Activated CD4-positive, alpha-beta T cell treated with anti-CD3 and anti-CD28 coated beads, Interleukin-10, Interleukin-2, amounts not matched to agents 100 ng/mL and 50 ng/mL, durations not matched to agents 16 hours and 8 hours (primary cell): ENCODE results near the gene HOXC5.

ENCODE experiments used
- DNase-seq: peaks from one replicate; pipeline ENCODE4 v3.0.0-alpha.2; 2020

The HOXC5 gene

DNA sequence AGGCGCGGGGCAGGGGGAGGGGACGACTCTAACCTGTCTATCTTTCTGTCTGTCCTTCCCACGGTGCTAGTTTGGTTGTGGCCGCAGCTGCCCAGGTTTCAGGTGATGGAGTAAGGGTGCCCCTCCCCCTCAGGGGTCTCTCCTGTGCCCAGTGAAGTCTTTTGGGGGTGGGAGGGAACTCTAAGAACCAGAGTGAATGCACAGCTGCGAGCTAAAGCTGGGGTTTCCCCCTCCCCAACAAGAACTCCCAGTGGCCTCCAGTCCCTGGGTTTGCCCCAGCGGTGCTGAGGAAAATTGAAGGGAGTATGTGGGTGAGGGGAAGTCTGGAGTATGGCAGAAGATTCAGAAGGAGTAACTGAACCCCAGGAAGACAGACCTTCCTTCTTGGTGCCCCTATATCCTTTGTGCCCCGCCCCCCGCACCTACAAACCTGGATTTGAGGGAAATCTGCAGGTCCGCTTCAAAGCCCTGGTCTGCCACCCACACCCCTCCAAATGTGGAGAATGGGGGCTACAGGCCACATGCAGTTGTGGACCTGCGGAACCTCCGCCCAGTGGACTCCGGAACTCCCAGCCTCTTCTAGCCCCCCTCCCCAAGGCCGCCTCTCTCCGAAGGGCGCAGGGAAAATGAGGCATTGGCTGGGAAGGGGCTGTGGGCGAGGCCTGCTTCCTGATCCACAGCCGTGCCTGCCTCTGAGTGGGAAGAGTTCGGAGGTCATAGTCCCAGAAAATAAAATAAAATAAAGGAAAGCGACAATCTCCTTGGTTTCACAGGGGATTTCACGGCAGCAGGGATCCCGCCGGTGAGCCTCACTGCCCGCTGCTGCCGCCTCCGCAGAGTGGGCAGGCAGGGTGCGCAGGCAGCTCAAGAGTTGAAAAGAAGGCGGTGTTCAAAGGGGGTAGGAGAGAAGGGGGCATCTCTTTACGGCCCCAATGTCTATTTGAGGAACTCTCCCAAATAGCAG lies 36.3 kb upstream of the HOXC5 start:
- no peak for DNase-seq

DNA sequence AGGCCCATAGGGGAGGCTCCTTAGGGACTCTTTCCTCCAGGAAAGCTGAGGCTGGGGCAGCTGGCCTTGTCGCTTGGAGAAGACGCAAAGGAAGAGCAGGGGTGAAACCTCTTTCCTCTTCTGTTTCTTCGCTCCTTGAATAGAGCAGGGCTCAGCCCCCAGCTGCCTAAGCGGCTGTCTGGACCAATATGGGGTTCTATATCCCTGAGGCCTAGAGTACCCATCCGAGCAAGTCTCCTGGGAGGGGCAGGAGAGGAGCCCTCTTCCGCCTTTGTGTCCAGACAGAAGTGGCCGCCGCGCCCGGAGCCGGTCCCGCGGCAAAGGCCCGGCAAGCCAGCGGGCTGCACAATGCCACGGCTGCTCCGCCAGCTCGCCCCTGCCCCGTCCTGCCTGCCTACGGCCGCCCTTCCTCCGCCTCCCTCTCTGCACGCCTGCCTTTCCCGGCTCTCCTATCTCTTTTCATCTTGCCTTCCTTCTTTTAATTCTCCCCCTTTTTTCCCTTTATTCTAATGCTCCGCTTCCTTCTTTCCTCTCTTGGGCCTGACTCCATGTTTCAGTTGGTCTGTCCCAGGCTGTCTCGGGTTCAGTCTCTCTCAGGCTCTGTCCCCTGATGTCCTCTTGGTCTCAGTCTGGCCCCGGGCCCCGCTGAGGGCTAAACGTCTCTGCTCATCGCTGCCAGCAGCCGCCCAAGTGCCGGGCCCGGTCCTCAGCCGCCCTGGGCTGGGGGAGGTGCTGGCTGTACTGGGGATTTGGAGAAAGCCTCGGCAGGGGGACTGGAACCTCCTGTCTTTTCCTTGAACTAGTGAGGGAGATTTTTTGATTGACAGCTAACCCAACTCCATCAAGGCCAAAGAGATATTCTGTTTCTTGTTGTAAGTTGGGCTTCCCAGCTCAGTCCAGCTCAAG lies 35.4 kb upstream of the HOXC5 start:
- no peak for DNase-seq

DNA sequence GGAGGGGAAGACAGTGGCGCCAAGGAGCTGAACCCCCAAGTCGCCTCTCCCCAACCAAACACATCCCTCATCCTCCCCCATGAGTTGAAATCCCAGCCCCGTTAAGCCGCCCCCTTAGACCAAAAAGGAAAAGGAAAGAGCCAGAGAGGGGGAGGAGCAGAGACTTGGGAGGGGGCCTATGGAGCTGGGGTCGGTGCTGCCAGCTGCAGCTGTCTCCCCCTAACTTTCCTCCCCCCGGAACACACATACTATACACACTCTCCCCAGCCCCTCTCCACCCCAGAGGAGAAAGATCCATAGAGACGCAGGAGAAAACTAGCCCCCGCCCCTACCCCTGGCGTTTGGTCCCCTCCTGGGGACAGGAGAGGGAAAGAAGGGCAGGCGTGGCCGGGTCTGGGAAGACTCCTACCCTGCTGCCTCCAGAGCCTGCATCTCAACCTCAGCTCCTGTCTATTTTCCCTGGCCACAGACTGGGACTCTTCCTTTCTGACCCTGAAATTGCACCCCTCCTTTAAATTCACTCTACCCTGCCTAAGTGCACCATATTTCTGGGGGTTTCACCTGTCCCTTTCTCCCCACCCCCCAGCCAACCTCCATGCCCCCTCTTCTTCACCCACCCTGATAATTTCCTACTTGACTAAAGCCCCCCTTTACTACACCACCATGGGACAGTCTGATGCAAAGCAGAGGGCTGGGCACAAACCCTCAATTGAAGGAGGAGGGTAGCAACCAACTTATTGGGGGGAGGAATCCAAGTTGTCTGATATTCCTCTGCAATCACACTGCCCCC lies 34.5 kb upstream of the HOXC5 start:
- DNase-seq = no peak

DNA sequence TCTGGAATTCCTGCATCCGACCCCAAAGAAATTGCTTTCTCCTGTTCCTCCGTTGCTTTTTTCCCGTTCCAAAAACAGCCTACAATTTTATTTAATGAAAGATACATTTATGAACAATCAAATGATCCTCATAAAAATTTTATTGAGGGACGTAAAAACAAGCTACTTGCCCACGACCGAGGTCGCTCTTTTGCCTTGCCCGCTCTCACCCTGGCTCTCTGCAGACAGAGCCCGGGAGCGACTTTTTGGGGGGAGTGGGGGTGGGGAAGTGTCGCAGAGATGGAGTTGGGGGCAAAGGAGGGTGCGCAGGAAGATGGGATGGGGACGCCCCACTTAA lies 34.0 kb upstream of the HOXC5 start:
- DNase-seq = no peak

DNA sequence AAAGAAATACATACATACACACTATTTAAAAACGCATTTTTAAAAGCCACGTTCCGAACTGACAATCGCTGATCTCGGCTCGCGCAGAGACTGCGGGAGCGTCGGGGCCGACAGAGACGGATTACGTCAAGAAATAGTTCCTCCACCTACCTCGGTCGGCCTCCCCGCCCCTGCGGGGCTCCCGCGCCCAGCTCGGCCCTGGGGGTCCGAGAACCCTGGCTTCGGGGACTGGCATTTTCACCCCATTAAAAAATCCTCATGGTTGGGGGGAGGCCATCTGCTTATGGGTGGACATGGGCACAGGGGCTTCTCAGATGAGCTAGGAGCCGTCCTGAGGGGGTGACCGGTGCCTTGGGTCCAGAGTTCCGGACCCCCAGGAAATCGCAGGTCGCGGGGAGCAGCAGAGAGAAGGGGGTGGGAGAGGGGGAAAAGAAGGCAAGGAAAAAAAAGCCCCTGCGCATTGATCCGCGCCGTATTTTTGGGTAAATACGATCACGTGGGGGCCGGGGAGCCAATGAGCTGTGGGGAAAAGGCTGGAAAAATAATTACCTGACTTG lies 33.2 kb upstream of the HOXC5 start:
- no peak for DNase-seq

DNA sequence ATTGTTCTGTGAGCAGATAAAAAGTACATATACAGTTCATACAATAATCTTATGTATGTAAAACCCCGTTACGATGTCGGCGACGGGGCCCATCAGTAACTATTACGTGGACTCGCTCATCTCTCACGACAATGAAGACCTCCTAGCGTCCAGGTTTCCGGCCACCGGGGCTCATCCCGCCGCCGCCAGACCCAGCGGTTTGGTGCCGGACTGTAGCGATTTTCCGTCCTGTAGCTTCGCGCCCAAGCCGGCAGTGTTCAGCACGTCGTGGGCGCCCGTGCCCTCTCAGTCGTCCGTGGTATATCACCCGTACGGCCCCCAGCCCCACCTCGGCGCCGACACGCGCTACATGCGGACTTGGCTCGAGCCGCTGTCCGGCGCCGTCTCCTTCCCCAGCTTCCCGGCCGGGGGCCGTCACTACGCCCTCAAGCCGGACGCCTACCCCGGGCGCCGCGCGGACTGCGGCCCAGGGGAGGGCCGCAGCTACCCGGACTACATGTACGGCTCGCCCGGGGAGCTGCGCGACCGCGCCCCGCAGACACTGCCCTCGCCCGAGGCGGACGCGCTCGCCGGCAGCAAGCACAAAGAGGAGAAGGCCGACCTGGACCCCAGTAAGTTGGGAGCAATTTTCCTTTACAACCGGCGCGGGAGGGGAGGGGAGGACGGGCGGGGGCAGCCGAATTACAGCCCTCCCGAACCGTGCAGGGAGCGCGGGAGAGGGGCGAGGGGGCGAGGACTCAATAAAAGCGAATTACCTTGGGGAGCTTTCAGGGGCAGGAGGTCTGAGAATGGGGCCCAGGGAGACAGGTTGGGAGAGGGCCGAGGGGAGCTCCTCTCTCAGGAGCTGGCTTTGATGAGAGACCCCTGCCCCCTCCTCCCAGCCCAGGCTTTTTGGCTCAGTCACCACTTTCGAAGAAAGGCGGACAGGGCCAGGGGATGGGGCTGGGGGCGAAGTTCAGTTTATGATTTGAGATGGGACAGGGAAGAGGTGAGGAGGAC lies 32.4 kb upstream of the HOXC5 start, which contains the start of gene HOXC9:
Gene HOXC9 (plus strand): TSS at position 46 of the 999 bp plus-strand sequence. CDS start 28 bp downstream, at position 74.
- DNase-seq = no peak

DNA sequence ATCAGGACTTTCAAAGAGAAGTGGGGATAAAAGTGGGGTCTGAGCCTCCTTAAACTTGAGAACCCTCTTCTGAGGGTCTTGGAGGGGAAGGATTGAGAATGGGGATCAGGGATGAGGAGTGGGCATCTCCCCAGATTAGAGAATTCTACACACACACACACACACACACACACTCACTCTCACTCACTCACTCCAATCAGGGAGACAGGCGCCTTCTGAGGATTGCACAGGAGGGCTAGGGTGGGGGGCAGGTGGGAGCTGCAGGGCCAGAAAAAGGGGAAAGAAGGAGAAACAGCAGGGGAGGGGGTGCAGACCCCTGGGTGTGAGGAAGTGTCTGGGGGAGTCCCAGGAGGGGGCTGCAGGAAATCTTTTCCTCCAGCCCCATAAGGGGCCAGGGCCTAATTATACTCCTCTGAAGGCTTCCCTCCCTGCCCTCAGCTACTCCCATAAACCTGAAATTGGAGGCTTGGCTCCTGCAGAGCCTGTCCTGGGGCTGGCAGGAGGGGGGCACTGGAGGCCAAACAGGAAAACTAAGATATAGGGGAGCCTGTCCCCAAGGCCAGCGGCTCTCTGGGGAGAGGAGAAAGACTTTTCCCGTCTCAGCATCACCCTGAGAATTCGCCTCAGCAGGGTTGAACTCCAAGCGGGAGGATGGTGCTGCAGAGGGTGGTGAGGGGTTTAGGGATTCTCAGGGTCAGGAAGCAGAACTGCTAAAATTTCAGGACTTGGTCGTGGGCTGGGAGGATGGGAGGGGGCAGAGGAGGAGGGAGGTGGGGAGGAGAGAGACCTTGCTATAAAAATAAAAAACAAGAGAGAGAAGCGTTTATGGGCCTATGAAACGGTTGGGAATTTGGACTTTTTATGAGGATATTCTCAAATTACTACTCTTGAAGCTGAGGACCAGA lies 31.3 kb upstream of the HOXC5 start:
- DNase-seq = no peak

DNA sequence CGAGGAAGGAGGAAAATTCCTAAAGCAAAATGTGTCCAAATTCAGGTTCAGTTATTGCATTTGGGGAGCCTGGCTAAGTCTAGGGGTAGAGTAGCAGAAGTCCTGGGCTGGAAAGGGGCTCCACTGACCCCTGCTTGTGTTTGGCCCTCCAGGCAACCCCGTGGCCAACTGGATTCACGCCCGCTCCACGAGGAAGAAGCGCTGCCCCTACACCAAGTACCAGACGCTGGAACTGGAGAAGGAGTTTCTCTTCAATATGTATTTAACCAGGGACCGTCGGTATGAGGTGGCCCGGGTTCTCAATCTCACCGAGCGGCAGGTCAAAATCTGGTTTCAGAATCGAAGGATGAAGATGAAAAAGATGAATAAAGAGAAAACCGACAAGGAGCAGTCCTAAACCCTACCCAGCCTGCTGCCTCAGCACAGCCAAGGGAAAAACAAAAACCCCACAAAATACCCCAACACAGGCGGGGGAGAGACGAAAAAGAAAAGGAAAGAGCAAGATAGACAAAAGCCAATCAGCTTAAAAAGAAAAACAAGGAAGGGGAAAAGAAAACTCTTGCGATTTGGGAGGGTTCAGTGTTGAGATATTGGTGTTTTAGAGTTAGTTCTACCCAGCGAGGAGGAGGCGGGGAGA lies 30.5 kb upstream of the HOXC5 start:
- no peak for DNase-seq

DNA sequence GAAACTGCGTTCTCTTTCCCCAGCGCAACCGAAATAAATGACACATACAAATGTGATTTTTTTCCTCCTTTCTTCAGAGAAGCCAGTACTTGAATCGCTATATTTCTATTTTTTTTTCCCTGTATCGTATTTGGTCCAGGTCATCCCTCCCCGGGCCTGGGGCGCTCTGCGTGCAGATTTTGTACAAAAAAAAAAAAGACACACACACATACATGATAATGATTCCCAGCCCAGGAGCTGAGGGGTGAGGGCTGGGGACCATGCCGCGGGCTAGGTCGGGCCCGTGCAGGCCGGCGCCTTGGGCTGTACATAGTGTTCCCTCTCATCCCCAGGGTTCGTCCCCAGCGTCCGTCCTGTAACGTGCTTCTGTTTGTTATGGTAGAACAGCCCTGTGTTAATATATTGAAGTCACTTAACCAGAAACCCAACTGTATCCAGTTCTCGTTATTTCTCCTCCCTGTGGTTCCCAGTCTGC lies 29.9 kb upstream of the HOXC5 start:
- no peak for DNase-seq

DNA sequence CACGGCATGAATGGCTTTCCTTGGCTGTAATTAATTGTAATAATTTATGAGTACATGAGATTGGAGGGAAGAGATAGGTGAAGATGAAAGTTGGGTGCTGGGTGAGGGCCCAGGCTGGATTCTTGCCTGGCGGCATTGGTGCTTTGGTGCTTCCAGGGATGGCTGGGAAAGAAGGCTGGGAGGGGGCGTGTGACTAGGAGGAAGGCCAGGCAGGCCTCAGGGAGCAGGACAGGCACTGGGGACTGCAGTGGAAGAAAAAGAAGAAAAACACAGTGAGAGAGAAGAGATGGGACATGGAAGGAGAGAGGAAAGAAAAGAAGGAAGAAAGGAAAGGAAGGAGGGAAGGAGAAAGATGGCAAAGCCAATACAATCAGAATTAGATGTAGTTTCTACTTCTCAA lies 29.2 kb upstream of the HOXC5 start:
- no peak for DNase-seq

DNA sequence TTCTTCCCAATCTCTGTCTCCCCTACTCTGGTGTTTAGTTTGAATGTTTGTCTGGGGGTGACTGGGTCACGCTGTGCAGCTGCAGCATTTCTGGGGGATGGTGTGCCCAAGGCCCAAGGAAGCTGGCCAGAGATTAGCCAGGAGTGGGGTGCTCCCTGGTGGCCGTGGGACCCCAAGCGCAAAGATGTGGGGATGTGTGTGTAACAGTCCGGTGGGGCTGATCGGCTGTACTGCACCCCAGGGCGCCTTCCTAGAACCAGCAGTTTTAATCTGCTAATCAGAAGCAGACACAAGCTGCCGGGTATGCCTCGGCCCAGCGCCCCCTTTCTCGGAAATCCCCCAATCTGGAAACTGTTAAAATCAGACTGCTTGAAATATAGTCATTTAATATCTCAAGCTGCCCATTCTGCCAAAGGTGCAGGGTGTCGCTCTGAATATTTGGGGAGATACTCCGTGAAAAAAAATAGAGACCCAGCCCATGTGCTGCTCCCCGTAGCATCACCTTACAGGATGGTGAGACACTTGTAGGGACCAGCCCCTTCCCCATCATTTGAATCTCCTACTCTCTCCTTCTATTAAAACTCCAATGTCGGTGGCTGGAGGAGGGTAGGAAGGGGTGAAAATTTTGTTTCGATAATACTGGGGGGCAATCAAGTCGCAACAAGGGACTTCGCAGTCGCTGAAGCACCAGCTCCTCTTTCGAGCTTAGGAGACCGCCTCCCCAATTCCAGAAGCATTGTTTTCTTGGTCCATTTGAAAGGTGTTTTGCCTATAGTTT lies 28.6 kb upstream of the HOXC5 start:
- no peak for DNase-seq

DNA sequence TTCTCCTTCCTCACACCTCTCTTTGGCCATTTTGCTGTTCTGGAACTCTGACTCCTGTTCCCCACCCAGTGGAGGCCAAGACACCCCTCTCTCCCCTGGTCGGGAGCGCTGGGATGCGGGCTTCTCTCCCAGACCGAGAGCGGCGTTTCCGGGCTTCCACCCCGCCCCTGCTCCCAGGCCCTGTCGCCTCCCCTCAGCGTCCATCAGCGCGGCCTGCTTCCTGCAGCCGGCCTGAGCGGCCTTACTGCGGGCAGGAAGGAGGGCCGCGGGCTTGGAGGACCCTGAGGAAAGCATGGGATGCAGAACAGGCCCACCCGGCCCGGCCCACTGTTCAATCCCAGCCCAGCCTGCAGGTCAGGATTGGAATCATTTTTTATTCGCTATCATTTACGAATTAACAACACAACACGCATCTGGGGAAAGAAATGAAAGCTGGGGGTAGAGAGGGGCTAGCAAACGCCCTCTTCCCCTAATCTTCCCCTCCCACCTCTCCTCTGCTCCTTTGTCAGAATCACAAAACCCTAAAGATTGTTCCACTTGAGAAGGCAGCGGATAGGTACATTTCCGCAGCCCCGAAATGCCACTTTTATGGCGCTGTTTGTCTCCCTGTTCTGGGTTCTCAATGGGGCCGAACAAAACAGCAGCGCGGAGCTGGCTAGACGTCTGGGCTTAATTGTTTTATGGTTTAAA lies 27.9 kb upstream of the HOXC5 start:
- DNase-seq = no peak

DNA sequence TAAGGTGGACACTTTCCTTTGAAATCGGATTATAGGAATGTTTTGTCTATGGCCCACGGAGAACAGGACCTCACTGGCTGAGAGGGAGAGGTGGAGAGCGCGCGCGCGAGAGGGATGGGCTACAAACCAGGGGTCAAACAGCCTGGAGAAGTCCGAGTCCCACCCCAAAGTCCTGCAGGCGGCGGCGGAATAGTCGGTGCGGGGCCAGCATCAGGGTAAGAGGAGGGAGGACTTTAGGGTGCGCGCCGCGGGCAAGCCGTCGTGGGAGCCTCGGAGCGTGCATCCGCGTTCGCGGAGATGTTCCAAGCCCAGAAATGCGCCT lies 27.4 kb upstream of the HOXC5 start:
- no peak for DNase-seq

DNA sequence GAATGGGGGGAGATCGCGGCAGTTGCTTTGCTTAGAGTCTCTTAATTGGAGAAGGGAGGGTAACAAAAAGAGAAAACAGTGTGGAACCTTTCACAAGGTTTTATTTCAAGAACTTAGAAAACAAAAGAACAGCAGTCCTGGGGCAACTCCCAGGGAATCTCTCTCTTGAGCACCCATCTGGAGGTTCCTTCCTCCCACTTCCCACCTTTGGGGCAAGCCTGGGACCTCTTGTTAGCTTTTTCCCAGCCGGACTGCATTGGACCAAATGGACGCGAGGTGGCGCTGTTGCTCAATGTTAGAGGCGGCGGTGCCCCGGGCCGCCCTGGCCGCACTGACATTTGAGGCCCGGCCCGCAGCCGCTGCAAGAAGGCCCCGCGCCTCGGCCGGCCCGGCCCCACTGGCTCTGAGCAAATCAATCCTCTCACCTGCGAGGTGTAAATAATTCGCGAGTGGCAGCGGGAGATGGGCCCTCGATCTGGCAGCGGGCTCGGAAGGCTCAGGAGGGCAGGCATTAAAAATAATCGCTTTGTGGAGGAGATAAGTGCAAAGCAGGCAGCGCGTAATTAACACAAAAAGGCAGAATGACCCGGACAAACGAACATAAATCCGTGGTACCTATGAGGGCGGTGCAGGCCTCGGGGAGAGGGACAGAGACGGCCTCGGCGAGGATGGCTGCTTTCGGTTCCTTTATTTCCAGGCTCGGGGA lies 26.8 kb upstream of the HOXC5 start:
- peak; percentile 85 for DNase-seq

DNA sequence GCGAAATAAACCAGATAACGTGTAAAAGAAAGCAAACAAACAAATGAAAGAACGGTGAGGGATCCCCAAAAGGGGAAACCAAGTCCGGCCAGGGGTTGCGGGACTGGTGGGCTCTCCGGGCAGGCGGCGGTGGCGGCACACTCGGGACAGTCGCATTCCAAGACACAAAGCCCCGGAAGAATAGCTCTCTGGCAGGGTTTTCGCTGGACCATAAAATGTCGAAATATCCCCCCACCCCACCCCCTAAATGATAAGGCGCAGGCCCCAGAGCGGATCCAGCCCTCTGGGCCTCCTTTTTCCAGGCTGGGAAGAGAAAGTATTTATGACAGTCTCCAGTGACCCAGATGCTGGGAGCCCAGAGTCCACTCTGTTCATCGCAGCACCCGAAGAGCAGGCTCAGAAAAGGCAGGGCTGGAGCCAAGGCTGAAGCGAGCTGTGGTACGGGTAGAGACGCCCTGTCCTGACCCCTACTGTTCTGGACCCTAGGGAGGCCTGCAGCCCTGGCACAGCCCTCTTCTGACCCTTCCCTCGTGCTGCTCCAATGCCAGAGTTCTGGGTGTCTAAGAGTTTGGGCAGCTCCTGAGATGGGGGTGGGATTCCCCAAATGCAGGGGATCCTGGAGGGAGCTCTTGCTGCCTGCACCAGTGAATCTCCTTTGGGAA lies 26.2 kb upstream of the HOXC5 start:
- no peak for DNase-seq

DNA sequence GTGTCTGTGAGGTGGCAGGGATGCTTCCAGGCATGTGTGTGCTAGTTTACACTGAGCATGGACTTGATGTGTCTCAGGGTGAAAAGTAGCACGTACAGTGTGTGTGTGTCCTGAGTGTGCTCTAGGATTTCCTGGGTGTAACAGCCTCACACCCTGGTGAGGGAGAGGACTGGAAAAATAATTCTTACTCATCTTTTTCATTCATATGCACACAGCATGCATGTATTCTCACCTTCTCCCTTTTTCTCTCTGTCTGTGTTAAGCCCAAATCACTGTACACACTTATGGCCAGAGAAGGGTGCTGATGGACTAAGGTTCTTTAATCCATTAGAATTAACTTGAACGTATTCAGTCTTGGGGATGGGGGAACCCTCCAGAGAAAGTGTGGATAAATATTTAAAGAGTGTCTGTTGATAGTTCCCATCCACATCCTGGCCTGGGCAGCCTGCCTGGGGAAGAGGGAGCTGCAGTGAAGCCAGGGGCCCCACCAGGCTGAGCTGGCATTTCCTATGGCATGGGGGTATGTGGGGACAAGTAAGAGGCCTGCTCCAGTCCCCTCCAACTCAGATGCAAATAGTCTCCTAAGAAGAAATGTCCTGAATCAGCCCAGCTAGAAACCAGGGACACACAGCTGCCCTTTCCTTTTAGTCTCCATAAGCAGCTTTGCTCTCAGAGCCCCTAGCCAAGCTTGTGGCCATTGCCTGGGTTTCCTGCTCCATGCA lies 25.2 kb upstream of the HOXC5 start:
- DNase-seq = no peak

DNA sequence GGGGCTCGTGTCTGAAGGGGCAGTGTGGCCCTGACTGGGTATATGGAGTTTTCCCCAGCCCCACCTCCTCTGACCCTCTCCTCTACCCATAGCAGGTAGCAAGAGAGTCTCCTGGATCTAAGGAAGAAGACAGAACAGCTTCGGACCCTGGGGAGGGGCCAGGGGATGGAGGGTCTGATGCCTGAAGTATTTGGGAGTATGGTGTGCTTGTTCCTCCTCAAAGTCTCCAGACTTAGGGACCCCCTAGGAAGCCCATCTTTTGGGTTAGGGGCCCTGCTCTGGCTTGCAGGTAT lies 24.6 kb upstream of the HOXC5 start:
- DNase-seq = no peak
